IMR-90 (cell line): ENCODE results near the gene TCEA2. TPM values are rescaled to one million over a fixed set of nuclear protein-coding genes. Genes with fewer than 3 reads are reported as not detected.

ENCODE experiments used
- ATAC-seq: fragments of 200-7000 bp; cut with Tn5 transposase; 2 replicates; pipeline ENCODE4 v1.9.1; 2020; ENCODE audit warnings: low read depth, mild to moderate bottlenecking, moderate library complexity
- BruUV-seq: library from RNA; stranded (reverse); fragments of 400-500 nt; replicated peaks from 2 replicates; lab custom pipeline; 2021; lab: Mats Ljungman, UMichigan
- CTCF ChIA-PET: fragments of 300-600 bp; formaldehyde crosslinking; extraction: SDS; loops from one replicate; lab custom pipeline; 2021; ENCODE audit warnings: antibody characterized with exemption; lab: Yijun Ruan, JAX
- POLR2A ChIA-PET: fragments of 300-600 bp; sonication (Branson Sonifier 250); formaldehyde crosslinking; loops from one replicate; lab custom pipeline; 2022; ENCODE audit warnings: antibody characterized with exemption; ENCODE audit not compliant: unreplicated experiment; lab: Charles Lee
- DNase-seq: peaks from one replicate; pipeline ENCODE4 v3.0.0; 2013
- H2AFZ ChIP-seq: replicated peaks from 2 replicates; pipeline ENCODE3; 2013; ENCODE audit warnings: low read length, mild to moderate bottlenecking; ENCODE audit not compliant: poor library complexity
- H2AK5ac ChIP-seq: 2 replicates; pipeline ENCODE4 v1.6.1; 2013; ENCODE audit warnings: low read depth, low read length, inconsistent platforms
- H2AK9ac ChIP-seq: replicated peaks from 2 replicates; pipeline ENCODE3; 2013; ENCODE audit warnings: mild to moderate bottlenecking, low read depth, low read length, moderate library complexity; ENCODE audit not compliant: poor library complexity
- H2BK120ac ChIP-seq: 2 replicates; pipeline ENCODE4 v1.6.1; 2013; ENCODE audit warnings: low read depth, low read length, inconsistent platforms
- H2BK15ac ChIP-seq: 3 replicates; pipeline ENCODE4 v1.6.1; 2013; ENCODE audit warnings: low read depth, low read length, inconsistent platforms
- H2BK20ac ChIP-seq: 2 replicates; pipeline ENCODE4 v1.6.1; 2013; ENCODE audit warnings: low read depth, mild to moderate bottlenecking, inconsistent platforms, low read length, moderate library complexity
- H2BK5ac ChIP-seq: 2 replicates; pipeline ENCODE4 v1.6.1; 2013; ENCODE audit warnings: mild to moderate bottlenecking, low read depth, low read length, inconsistent platforms; ENCODE audit not compliant: poor library complexity, severe bottlenecking
- H3K14ac ChIP-seq: replicated peaks from 2 replicates; pipeline ENCODE4 v1.6.1; 2013; ENCODE audit warnings: low read depth, low read length, inconsistent platforms
- H3K18ac ChIP-seq: 2 replicates; pipeline ENCODE4 v1.6.1; 2013; ENCODE audit warnings: low read depth, low read length, control low read depth
- H3K23ac ChIP-seq: 2 replicates; pipeline ENCODE4 v1.6.1; 2013; ENCODE audit warnings: low read depth, low read length, inconsistent platforms
- H3K27ac ChIP-seq: 2 replicates; pipeline ENCODE4 v1.5.1; 2013; ENCODE audit warnings: mild to moderate bottlenecking, control low read depth, low read length; ENCODE audit not compliant: insufficient read depth
- H3K27me3 ChIP-seq: 2 replicates; pipeline ENCODE4 v1.6.1; 2013; ENCODE audit warnings: low read length; ENCODE audit not compliant: control insufficient read depth, insufficient read depth
- H3K36me3 ChIP-seq: 2 replicates; pipeline ENCODE4 v1.6.1; 2013; ENCODE audit warnings: low read length, mixed read lengths; ENCODE audit not compliant: control insufficient read depth, insufficient read depth
- H3K4ac ChIP-seq: 2 replicates; pipeline ENCODE4 v1.6.1; 2013; ENCODE audit warnings: low read depth, low read length, inconsistent platforms
- H3K4me1 ChIP-seq: 2 replicates; pipeline ENCODE4 v1.6.1; 2013; ENCODE audit warnings: low read length, mixed read lengths; ENCODE audit not compliant: control insufficient read depth, insufficient read depth
- H3K4me2 ChIP-seq: 2 replicates; pipeline ENCODE4 v1.6.1; 2013; ENCODE audit warnings: low read depth, mild to moderate bottlenecking, control low read depth, low read length, moderate library complexity
- H3K4me3 ChIP-seq: 2 replicates; pipeline ENCODE4 v1.5.1; 2013; ENCODE audit warnings: low read depth, mild to moderate bottlenecking, control low read depth, low read length, moderate library complexity; ENCODE audit not compliant: insufficient read depth
- H3K56ac ChIP-seq: 2 replicates; pipeline ENCODE4 v1.6.1; 2013; ENCODE audit warnings: low read length, inconsistent platforms; ENCODE audit not compliant: insufficient read depth; ENCODE audit errors: extremely low read depth
- H3K79me1 ChIP-seq, 2 experiments: 2 replicates each; pipeline ENCODE4 v1.6.1; 2013; ENCODE audit warnings: low read length in 2 of 2, inconsistent platforms in 1 of 2, low read depth in 1 of 2
- H3K9ac ChIP-seq: 2 replicates; pipeline ENCODE4 v1.6.1; 2013; ENCODE audit warnings: low read depth, low read length, control low read depth
- H3K9me1 ChIP-seq: 2 replicates; pipeline ENCODE4 v1.6.1; 2013; ENCODE audit warnings: low read length, inconsistent platforms; ENCODE audit not compliant: insufficient read depth
- H3K9me3 ChIP-seq: 2 replicates; pipeline ENCODE4 v1.6.1; 2013; ENCODE audit warnings: low read length; ENCODE audit not compliant: control insufficient read depth, insufficient read depth
- H4K20me1 ChIP-seq: 2 replicates; pipeline ENCODE4 v1.6.1; 2013; ENCODE audit warnings: low read length, inconsistent platforms; ENCODE audit not compliant: insufficient read depth
- H4K5ac ChIP-seq: 2 replicates; pipeline ENCODE4 v1.6.1; 2013; ENCODE audit warnings: mild to moderate bottlenecking, low read depth, low read length, control low read depth
- H4K8ac ChIP-seq, 2 experiments: 2 replicates each; pipeline ENCODE4 v1.6.1; 2013; ENCODE audit warnings: low read depth in 2 of 2, low read length in 2 of 2, control low read depth in 1 of 2, inconsistent platforms in 1 of 2
- H4K91ac ChIP-seq: 2 replicates; pipeline ENCODE4 v1.6.1; 2013; ENCODE audit warnings: low read depth, low read length, inconsistent platforms; ENCODE audit not compliant: insufficient read depth
- BHLHE40 ChIP-seq: fragments of 150-350 bp; IDR thresholded peaks from 2 replicates; pipeline ENCODE4 v1.6.1; 2016; ENCODE audit warnings: mild to moderate bottlenecking, low read depth, low read length
- CEBPB ChIP-seq: IDR thresholded peaks from 2 replicates; pipeline ENCODE4 v1.6.1; 2012; ENCODE audit warnings: low read depth, low read length, improper control_type of control experiment
- MXI1 ChIP-seq: IDR thresholded peaks from 2 replicates; pipeline ENCODE4 v1.6.1; 2012; ENCODE audit warnings: low read depth, mild to moderate bottlenecking, low read length, moderate library complexity, borderline replicate concordance
- NFE2L2 ChIP-seq: fragments of 150-350 bp; IDR thresholded peaks from 2 replicates; pipeline ENCODE4 v1.6.1; 2016; ENCODE audit warnings: low read depth, mild to moderate bottlenecking, low read length
- RAD21 ChIP-seq: IDR thresholded peaks from 2 replicates; pipeline ENCODE4 v1.6.1; 2012; ENCODE audit warnings: low read length, improper control_type of control experiment
- RCOR1 ChIP-seq: IDR thresholded peaks from 2 replicates; pipeline ENCODE4 v1.6.1; 2012; ENCODE audit warnings: mild to moderate bottlenecking, low read length, improper control_type of control experiment; ENCODE audit not compliant: insufficient replicate concordance
- SMC3 ChIP-seq: fragments of 150-350 bp; IDR thresholded peaks from 2 replicates; pipeline ENCODE4 v1.6.1; 2016; ENCODE audit warnings: low read depth, mild to moderate bottlenecking, antibody characterized with exemption, low read length, moderate library complexity
- USF2 ChIP-seq: fragments of 150-350 bp; IDR thresholded peaks from 2 replicates; pipeline ENCODE4 v1.6.1; 2017; ENCODE audit warnings: mild to moderate bottlenecking, antibody characterized with exemption, low read length, low read depth
- WGBS, 2 experiments: methylation state at CpG; one replicate each; pipeline versions ENCODE4 v1.1.5 to v1.1.7; 2013; ENCODE audit warnings: missing lambda C conversion rate in 2 of 2; ENCODE audit not compliant: insufficient read length in 1 of 2; ENCODE audit errors: extremely low coverage in 2 of 2; 5-methylcytosine and 5-hydroxymethylcytosine counted together
- dilution Hi-C: fragments of 300-500 bp; cut with HindIII; formaldehyde crosslinking; loops from one replicate; pipeline ENCODE4 v1.14.3; 2018; ENCODE audit warnings: low sequenced_read_pairs; ENCODE audit not compliant: unreplicated experiment
- in situ Hi-C: fragments of 300-500 bp; cut with MboI; formaldehyde crosslinking; loops from 3 replicates; pipeline ENCODE4 v1.14.3; 2019; ENCODE audit warnings: low sequenced_read_pairs, inconsistent platforms, mixed read lengths
- intact Hi-C: fragments of 100-400 bp; cut with micrococcal nuclease; formaldehyde crosslinking; loops from 2 replicates; pipeline ENCODE4 v1.10.0; 2022
- polyA plus RNA-seq, 3 experiments: library from polyadenylated mRNA; depleted of rRNA; stranded (reverse); fragments of >200 nt; gene quantifications; 2 replicates each; pipeline ENCODE4 v1.2.3, GENCODE V29; 2012; ENCODE audit warnings: low replicate concordance in 1 of 3
- total RNA-seq: library from RNA; depleted of rRNA; stranded (reverse); fragments of >200 nt; gene quantifications from 2 replicates; pipeline ENCODE4 v1.2.3, GENCODE V29; 2012
- TF ChIP-seq, protein P1 (sequence below): fragments of 150-350 bp; IDR thresholded peaks from 2 replicates; pipeline ENCODE4 v1.6.1; 2016; ENCODE audit warnings: low read depth, mild to moderate bottlenecking, low read length, moderate library complexity, borderline replicate concordance

Gene TCEA2
- total and polyA plus RNA-seq, 2 of the 4 experiments (the other 2 are of a cell fraction) = 9.3 to 30.0 TPM

- Histone ChIP-seq H3K27ac (no peak within 1 kb of the TSS), H3K56ac (no peak within 1 kb of the TSS), H3K9me1 (no peaks in the 10 kb centered on the region), H2BK5ac (no peak within 1 kb of the TSS), H3K4me2 (no peak within 1 kb of the TSS), H4K20me1 (peaks cover 5% of the 10 kb centered on the region; the same call in 1 of the 2 replicates), H3K14ac (no peak within 1 kb of the TSS), H4K8ac (no peak within 1 kb of the TSS), H2BK120ac (no peak within 1 kb of the TSS), H2AK5ac (no peak within 1 kb of the TSS), H3K9me3 (no peaks in the 10 kb centered on the region), H3K23ac (no peak within 1 kb of the TSS), H2AK9ac (peak within 1 kb of the TSS; percentile 59), H3K36me3 (peaks cover 22% of the 10 kb centered on the region), H4K91ac (no peak within 1 kb of the TSS), H2AFZ (no peak within 1 kb of the TSS), H3K27me3 (peaks cover 29% of the 10 kb centered on the region), H4K5ac (no peak within 1 kb of the TSS), H3K9ac (no peak within 1 kb of the TSS), H2BK20ac (no peak within 1 kb of the TSS), H3K79me1 (no peaks in the 10 kb centered on the region), H3K4me1 (peaks cover 4% of the 10 kb centered on the region; the same call in 1 of the 2 replicates), H2BK15ac (no peak within 1 kb of the TSS), H3K4me3 (no peak within 1 kb of the TSS), H3K4ac (no peak within 1 kb of the TSS), H3K18ac (no peak within 1 kb of the TSS)
- intact Hi-C loops (no loop called here), dilution Hi-C loops (no loop called here), in situ Hi-C loops (no loop called here)
- no TSS peak for BruUV-seq
- 83% methylated on average over 2 of the region's 10 CpGs; no CpG with 5 or more reads in 1 of the 2 experiments for WGBS, 2 experiments
- ChIA-PET POLR2A (no interaction called here), CTCF (no interaction called here)
- TF ChIP-seq CEBPB (no peak), USF2 (no peak), SMC3 (no peak), RAD21 (no peak), NFE2L2 (no peak), RCOR1 (no peak), MXI1 (no peak), BHLHE40 (no peak)
- TF ChIP-seq, protein P1, sequence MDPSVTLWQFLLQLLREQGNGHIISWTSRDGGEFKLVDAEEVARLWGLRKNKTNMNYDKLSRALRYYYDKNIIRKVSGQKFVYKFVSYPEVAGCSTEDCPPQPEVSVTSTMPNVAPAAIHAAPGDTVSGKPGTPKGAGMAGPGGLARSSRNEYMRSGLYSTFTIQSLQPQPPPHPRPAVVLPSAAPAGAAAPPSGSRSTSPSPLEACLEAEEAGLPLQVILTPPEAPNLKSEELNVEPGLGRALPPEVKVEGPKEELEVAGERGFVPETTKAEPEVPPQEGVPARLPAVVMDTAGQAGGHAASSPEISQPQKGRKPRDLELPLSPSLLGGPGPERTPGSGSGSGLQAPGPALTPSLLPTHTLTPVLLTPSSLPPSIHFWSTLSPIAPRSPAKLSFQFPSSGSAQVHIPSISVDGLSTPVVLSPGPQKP = no peak
- ATAC-seq (no peak), DNase-seq (no peak)
Measured at GRCh38 chr20:64035933-64036345, 27.1 kb upstream of the TCEA2 start, which contains the start of gene C20orf204. Gene C20orf204 (plus strand): TSS chr20:64036182. CDS start chr20:64036324, 142 bp downstream.
